HepG2 (cell line): ENCODE data around the gene SLC25A33. TPM values are rescaled to one million over a fixed set of nuclear protein-coding genes. Genes with fewer than 3 reads are reported as not detected.

Source experiments
- GPN1 ChIP-seq: sonication (generic); formaldehyde crosslinking; IDR thresholded peaks from 2 replicates; pipeline ENCODE4 v1.5.1; 2020; ENCODE audit warnings: missing genetic modification reagents, borderline replicate concordance
- KDM5B ChIP-seq: sonication (generic); formaldehyde crosslinking; IDR thresholded peaks from 2 replicates; pipeline ENCODE4 v1.4.0; 2020; ENCODE audit warnings: missing genetic modification reagents, mild to moderate bottlenecking, borderline replicate concordance
- MYC ChIP-seq: sonication (generic); formaldehyde crosslinking; IDR thresholded peaks from 2 replicates; pipeline ENCODE4 v1.9.0; 2021; ENCODE audit warnings: missing genetic modification reagents, borderline replicate concordance
- SMAD9 ChIP-seq: sonication (generic); formaldehyde crosslinking; IDR thresholded peaks from 2 replicates; pipeline ENCODE4 v1.5.1; 2020; ENCODE audit warnings: mild to moderate bottlenecking, missing genetic modification reagents
- ZNF343 ChIP-seq: sonication (generic); formaldehyde crosslinking; IDR thresholded peaks from 2 replicates; pipeline ENCODE4 v1.4.0; 2020; ENCODE audit warnings: mild to moderate bottlenecking, missing genetic modification reagents
- ZNF563 ChIP-seq: sonication (generic); formaldehyde crosslinking; IDR thresholded peaks from 2 replicates; pipeline ENCODE4 v1.8.0; 2022; ENCODE audit warnings: mild to moderate bottlenecking, moderate library complexity, missing genetic modification reagents
- ZNF83 ChIP-seq: sonication (generic); formaldehyde crosslinking; IDR thresholded peaks from 2 replicates; pipeline ENCODE4 v1.4.0; 2020; ENCODE audit warnings: missing genetic modification reagents, mild to moderate bottlenecking, borderline replicate concordance
- ZNF850 ChIP-seq: sonication (generic); formaldehyde crosslinking; conservative IDR thresholded peaks from 2 replicates; pipeline ENCODE4 v1.9.0; 2021; ENCODE audit warnings: mild to moderate bottlenecking, missing genetic modification reagents
- ZSCAN25 ChIP-seq: sonication (generic); formaldehyde crosslinking; IDR thresholded peaks from 2 replicates; pipeline ENCODE4 v1.8.0; 2022; ENCODE audit warnings: mild to moderate bottlenecking, missing genetic modification reagents
- polyA plus RNA-seq, 8 experiments: library from polyadenylated mRNA; depleted of rRNA in 3 of 8; stranded (reverse) in 7 of 8; unstranded in 1 of 8; fragments of >200 nt; fragmentation: Illumina TruSeq in 4 of 8; extraction: Trizol in 4 of 8; gene quantifications; 2 replicates each; pipeline versions ENCODE4 v1.2.1 to v1.2.3, GENCODE V29; 2011 to 2016; ENCODE audit warnings: low read depth in 4 of 8, missing spikeins in 1 of 8, mixed read lengths in 1 of 8; ENCODE audit not compliant: insufficient read depth in 1 of 8
- total RNA-seq, 5 experiments: library from RNA; depleted of rRNA; stranded (reverse); fragments of >200 nt; fragmentation: Illumina TruSeq; extraction: Trizol; gene quantifications; 2 replicates each; pipeline ENCODE4 v1.2.3, GENCODE V29; 2016; ENCODE audit warnings: low read depth in 1 of 5
- TF ChIP-seq, protein P1 (sequence below): sonication (generic); formaldehyde crosslinking; IDR thresholded peaks from 2 replicates; pipeline ENCODE4 v1.4.0; 2020; ENCODE audit warnings: missing genetic modification reagents
- TF ChIP-seq, protein P2 (sequence below): sonication (generic); formaldehyde crosslinking; conservative IDR thresholded peaks from 2 replicates; pipeline ENCODE4 v1.8.0; 2022; ENCODE audit warnings: low read depth, missing genetic modification reagents
- TF ChIP-seq, protein P3 (sequence below): IDR thresholded peaks from 2 replicates; pipeline ENCODE4 v1.6.1; 2016; ENCODE audit warnings: low read depth, borderline replicate concordance
- TF ChIP-seq, protein P4 (sequence below): sonication (generic); formaldehyde crosslinking; IDR thresholded peaks from 2 replicates; pipeline ENCODE4 v1.8.0; 2022; ENCODE audit warnings: mild to moderate bottlenecking, missing genetic modification reagents
- TF ChIP-seq, protein P5 (sequence below): sonication (generic); formaldehyde crosslinking; IDR thresholded peaks from 2 replicates; pipeline ENCODE4 v1.4.0; 2020; ENCODE audit warnings: mild to moderate bottlenecking, missing genetic modification reagents, borderline replicate concordance

The SLC25A33 gene
- total and polyA plus RNA-seq, 2 of the 13 experiments (the other 11 are each of a cell fraction or from before 2014, with no cell fraction given) = 15.4 to 50.3 TPM

DNA sequence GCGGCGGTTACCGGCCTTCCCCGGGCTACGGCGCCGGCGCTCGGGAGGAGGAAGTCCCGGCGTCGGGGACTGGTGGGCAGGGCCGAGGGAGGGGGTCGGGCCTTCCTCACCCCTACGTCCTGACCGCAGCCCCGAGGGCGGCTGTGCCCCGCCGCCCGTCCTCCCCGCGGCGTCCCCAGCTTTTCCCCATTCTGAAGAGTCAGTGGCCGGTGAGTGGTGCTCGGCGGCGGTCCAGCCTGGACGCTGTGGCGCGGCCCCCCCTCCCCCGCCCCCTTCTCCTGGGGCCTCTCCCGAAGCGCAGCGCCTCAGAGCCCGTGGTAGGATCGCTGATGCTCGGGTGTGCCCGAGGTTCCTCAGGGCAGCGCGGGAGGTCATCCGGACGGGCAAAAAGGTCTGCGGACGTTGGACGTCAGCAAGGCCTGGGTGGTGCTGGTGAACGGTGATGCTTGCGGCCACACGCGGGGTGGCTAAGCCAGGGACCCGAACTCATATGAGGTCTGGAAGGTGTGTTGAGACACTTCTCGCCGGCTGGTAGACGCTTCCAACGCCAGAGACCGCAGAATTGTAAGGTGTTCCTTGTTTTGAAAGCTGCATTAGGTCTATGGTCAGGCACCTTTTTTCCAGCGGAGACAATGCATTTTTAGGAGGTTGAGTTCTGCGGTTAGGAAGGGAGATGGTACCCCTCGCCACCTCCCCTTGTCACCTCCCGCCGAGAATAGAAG, 725 bp downstream of the SLC25A33 start (continued):
- TF ChIP-seq, protein P1, sequence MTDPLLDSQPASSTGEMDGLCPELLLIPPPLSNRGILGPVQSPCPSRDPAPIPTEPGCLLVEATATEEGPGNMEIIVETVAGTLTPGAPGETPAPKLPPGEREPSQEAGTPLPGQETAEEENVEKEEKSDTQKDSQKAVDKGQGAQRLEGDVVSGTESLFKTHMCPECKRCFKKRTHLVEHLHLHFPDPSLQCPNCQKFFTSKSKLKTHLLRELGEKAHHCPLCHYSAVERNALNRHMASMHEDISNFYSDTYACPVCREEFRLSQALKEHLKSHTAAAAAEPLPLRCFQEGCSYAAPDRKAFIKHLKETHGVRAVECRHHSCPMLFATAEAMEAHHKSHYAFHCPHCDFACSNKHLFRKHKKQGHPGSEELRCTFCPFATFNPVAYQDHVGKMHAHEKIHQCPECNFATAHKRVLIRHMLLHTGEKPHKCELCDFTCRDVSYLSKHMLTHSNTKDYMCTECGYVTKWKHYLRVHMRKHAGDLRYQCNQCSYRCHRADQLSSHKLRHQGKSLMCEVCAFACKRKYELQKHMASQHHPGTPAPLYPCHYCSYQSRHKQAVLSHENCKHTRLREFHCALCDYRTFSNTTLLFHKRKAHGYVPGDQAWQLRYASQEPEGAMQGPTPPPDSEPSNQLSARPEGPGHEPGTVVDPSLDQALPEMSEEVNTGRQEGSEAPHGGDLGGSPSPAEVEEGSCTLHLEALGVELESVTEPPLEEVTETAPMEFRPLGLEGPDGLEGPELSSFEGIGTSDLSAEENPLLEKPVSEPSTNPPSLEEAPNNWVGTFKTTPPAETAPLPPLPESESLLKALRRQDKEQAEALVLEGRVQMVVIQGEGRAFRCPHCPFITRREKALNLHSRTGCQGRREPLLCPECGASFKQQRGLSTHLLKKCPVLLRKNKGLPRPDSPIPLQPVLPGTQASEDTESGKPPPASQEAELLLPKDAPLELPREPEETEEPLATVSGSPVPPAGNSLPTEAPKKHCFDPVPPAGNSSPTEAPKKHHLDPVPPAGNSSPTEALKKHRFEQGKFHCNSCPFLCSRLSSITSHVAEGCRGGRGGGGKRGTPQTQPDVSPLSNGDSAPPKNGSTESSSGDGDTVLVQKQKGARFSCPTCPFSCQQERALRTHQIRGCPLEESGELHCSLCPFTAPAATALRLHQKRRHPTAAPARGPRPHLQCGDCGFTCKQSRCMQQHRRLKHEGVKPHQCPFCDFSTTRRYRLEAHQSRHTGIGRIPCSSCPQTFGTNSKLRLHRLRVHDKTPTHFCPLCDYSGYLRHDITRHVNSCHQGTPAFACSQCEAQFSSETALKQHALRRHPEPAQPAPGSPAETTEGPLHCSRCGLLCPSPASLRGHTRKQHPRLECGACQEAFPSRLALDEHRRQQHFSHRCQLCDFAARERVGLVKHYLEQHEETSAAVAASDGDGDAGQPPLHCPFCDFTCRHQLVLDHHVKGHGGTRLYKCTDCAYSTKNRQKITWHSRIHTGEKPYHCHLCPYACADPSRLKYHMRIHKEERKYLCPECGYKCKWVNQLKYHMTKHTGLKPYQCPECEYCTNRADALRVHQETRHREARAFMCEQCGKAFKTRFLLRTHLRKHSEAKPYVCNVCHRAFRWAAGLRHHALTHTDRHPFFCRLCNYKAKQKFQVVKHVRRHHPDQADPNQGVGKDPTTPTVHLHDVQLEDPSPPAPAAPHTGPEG (CRISPR knock-in tag) = no peak; the same call in 1 of the 2 replicates
- TF ChIP-seq, protein P2, sequence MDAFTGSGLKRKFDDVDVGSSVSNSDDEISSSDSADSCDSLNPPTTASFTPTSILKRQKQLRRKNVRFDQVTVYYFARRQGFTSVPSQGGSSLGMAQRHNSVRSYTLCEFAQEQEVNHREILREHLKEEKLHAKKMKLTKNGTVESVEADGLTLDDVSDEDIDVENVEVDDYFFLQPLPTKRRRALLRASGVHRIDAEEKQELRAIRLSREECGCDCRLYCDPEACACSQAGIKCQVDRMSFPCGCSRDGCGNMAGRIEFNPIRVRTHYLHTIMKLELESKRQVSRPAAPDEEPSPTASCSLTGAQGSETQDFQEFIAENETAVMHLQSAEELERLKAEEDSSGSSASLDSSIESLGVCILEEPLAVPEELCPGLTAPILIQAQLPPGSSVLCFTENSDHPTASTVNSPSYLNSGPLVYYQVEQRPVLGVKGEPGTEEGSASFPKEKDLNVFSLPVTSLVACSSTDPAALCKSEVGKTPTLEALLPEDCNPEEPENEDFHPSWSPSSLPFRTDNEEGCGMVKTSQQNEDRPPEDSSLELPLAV (CRISPR knock-in tag) = no peak
- TF ChIP-seq, protein P3, sequence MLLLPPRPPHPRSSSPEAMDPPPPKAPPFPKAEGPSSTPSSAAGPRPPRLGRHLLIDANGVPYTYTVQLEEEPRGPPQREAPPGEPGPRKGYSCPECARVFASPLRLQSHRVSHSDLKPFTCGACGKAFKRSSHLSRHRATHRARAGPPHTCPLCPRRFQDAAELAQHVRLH (CRISPR knock-in tag) = no peak
- TF ChIP-seq, protein P4, sequence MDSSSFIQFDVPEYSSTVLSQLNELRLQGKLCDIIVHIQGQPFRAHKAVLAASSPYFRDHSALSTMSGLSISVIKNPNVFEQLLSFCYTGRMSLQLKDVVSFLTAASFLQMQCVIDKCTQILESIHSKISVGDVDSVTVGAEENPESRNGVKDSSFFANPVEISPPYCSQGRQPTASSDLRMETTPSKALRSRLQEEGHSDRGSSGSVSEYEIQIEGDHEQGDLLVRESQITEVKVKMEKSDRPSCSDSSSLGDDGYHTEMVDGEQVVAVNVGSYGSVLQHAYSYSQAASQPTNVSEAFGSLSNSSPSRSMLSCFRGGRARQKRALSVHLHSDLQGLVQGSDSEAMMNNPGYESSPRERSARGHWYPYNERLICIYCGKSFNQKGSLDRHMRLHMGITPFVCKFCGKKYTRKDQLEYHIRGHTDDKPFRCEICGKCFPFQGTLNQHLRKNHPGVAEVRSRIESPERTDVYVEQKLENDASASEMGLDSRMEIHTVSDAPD = no peak
- TF ChIP-seq KDM5B (no peak), MYC (peak; percentile 11; the same call in 1 of the 2 replicates), ZNF343 (CRISPR knock-in tag) (no peak), GPN1 (CRISPR knock-in tag) (no peak), ZNF850 (CRISPR knock-in tag) (no peak), ZNF563 (CRISPR knock-in tag) (peak; percentile 73), ZSCAN25 (no peak), SMAD9 (CRISPR knock-in tag) (no peak), ZNF83 (CRISPR knock-in tag) (no peak)
- TF ChIP-seq, protein P5, sequence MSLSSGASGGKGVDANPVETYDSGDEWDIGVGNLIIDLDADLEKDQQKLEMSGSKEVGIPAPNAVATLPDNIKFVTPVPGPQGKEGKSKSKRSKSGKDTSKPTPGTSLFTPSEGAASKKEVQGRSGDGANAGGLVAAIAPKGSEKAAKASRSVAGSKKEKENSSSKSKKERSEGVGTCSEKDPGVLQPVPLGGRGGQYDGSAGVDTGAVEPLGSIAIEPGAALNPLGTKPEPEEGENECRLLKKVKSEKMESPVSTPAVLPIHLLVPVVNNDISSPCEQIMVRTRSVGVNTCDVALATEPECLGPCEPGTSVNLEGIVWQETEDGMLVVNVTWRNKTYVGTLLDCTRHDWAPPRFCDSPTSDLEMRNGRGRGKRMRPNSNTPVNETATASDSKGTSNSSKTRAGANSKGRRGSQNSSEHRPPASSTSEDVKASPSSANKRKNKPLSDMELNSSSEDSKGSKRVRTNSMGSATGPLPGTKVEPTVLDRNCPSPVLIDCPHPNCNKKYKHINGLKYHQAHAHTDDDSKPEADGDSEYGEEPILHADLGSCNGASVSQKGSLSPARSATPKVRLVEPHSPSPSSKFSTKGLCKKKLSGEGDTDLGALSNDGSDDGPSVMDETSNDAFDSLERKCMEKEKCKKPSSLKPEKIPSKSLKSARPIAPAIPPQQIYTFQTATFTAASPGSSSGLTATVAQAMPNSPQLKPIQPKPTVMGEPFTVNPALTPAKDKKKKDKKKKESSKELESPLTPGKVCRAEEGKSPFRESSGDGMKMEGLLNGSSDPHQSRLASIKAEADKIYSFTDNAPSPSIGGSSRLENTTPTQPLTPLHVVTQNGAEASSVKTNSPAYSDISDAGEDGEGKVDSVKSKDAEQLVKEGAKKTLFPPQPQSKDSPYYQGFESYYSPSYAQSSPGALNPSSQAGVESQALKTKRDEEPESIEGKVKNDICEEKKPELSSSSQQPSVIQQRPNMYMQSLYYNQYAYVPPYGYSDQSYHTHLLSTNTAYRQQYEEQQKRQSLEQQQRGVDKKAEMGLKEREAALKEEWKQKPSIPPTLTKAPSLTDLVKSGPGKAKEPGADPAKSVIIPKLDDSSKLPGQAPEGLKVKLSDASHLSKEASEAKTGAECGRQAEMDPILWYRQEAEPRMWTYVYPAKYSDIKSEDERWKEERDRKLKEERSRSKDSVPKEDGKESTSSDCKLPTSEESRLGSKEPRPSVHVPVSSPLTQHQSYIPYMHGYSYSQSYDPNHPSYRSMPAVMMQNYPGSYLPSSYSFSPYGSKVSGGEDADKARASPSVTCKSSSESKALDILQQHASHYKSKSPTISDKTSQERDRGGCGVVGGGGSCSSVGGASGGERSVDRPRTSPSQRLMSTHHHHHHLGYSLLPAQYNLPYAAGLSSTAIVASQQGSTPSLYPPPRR (CRISPR knock-in tag) = no peak; the same call in 1 of the 2 replicates
